ENCODE measurements around the gene PDP2.

Gene PDP2

GRCh38 chr16:66904428-66904845 lies 24.1 kb downstream of the PDP2 start:
- no peak for TF ChIP-seq ISL1 (CRISPR knock-in tag; IDR thresholded peaks at IDR 0.05)
- no peak for TF ChIP-seq CSRNP3 (CRISPR knock-in tag; IDR thresholded peaks at IDR 0.05)
- TF ChIP-seq TSHZ2 (CRISPR knock-in tag; IDR thresholded peaks at IDR 0.05) = no peak
- no peak for TF ChIP-seq ZC3H10 (CRISPR knock-in tag; IDR thresholded peaks at IDR 0.05)
- no peak for TF ChIP-seq ZNF70 (CRISPR knock-in tag; IDR thresholded peaks at IDR 0.05)
- no peak for TF ChIP-seq BACH2 (CRISPR knock-in tag; IDR thresholded peaks at IDR 0.05; ENCODE audit: borderline replicate concordance)
- ATAC-seq = no peak

- TF ChIP-seq PPARA (CRISPR knock-in tag; IDR thresholded peaks at IDR 0.05; ENCODE audit: borderline replicate concordance) (no peak), GLIS3 (CRISPR knock-in tag; IDR thresholded peaks at IDR 0.05) (no peak), OSR1 (CRISPR knock-in tag; IDR thresholded peaks at IDR 0.05) (no peak)
These were observed 24.7 kb downstream of the PDP2 start for GRCh38 chr16:66904846-66905632.

GRCh38 chr16:66905633-66906539 lies 25.6 kb downstream of the PDP2 start:
- no peak for ATAC-seq
- no peak for TF ChIP-seq ZNF70 (CRISPR knock-in tag; IDR thresholded peaks at IDR 0.05)
- TF ChIP-seq ZFP30 (CRISPR knock-in tag; IDR thresholded peaks at IDR 0.05) = no peak
- no peak for TF ChIP-seq ZNF8 (CRISPR knock-in tag; IDR thresholded peaks at IDR 0.05)
- no peak for TF ChIP-seq BACH2 (CRISPR knock-in tag; IDR thresholded peaks at IDR 0.05; ENCODE audit: borderline replicate concordance)
- TF ChIP-seq RARB (CRISPR knock-in tag; IDR thresholded peaks at IDR 0.05) = no peak
- no peak for TF ChIP-seq CREB5 (CRISPR knock-in tag; IDR thresholded peaks at IDR 0.05; ENCODE audit: low read depth)
- TF ChIP-seq TCF4 (CRISPR knock-in tag; IDR thresholded peaks at IDR 0.05; ENCODE audit: borderline replicate concordance) = no peak
- no peak for TF ChIP-seq SNAI2 (CRISPR knock-in tag; IDR thresholded peaks at IDR 0.05)
- no peak for TF ChIP-seq TSHZ2 (CRISPR knock-in tag; IDR thresholded peaks at IDR 0.05)
- no peak for TF ChIP-seq PPARA (CRISPR knock-in tag; IDR thresholded peaks at IDR 0.05; ENCODE audit: borderline replicate concordance)
- no peak for TF ChIP-seq CSDC2 (CRISPR knock-in tag; IDR thresholded peaks at IDR 0.05)
- TF ChIP-seq TOX (CRISPR knock-in tag; IDR thresholded peaks at IDR 0.05; ENCODE audit: borderline replicate concordance) = no peak
- TF ChIP-seq OSR1 (CRISPR knock-in tag; IDR thresholded peaks at IDR 0.05) = no peak

More at GRCh38 chr16:66904846-66905632, 24.7 kb downstream of the PDP2 start:
- ATAC-seq = no peak

Measured in SK-N-SH treated with all-trans-retinoic acid at 6 μM for 48 hours (cell line).